Measurements from ENCODE around the gene NDUFA12. TPM values are rescaled to one million over a fixed set of nuclear protein-coding genes. Genes with fewer than 3 reads are reported as not detected.

Gene NDUFA12
- total and polyA plus RNA-seq, 2 of the 13 experiments (the other 11 are each of a cell fraction or from before 2014, with no cell fraction given), result 101 to 173 TPM

GRCh38 chr12:95003921-95004272 lies 400 bp upstream of the NDUFA12 start (continued):
- TF ChIP-seq, protein P1, sequence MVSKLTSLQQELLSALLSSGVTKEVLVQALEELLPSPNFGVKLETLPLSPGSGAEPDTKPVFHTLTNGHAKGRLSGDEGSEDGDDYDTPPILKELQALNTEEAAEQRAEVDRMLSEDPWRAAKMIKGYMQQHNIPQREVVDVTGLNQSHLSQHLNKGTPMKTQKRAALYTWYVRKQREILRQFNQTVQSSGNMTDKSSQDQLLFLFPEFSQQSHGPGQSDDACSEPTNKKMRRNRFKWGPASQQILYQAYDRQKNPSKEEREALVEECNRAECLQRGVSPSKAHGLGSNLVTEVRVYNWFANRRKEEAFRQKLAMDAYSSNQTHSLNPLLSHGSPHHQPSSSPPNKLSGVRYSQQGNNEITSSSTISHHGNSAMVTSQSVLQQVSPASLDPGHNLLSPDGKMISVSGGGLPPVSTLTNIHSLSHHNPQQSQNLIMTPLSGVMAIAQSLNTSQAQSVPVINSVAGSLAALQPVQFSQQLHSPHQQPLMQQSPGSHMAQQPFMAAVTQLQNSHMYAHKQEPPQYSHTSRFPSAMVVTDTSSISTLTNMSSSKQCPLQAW (CRISPR knock-in tag; IDR thresholded peaks at IDR 0.05), result 0 out of 2 replicates have a peak, but pooled peaks have one; percentile 12
- no peak for TF ChIP-seq ZNF256 (CRISPR knock-in tag; conservative IDR thresholded peaks at IDR 0.05)
- TF ChIP-seq KIAA2018 (CRISPR knock-in tag; IDR thresholded peaks at IDR 0.05; ENCODE audit: borderline replicate concordance), result 0 out of 2 replicates have a peak, but pooled peaks have one; percentile 8
- TF ChIP-seq ZNF790 (CRISPR knock-in tag; IDR thresholded peaks at IDR 0.05; ENCODE audit: borderline replicate concordance), result no peak; the same call in 1 of the 2 replicates
- TF ChIP-seq SAP130 (CRISPR knock-in tag; IDR thresholded peaks at IDR 0.05; ENCODE audit: low read depth), result no peak
- no peak for TF ChIP-seq ZFP37 (CRISPR knock-in tag; IDR thresholded peaks at IDR 0.05; ENCODE audit: borderline replicate concordance)
- TF ChIP-seq POGK (CRISPR knock-in tag; conservative IDR thresholded peaks at IDR 0.05), result peak; percentile 31; the same call in 1 of the 2 replicates
- TF ChIP-seq RELA (CRISPR knock-in tag; IDR thresholded peaks at IDR 0.05), result no peak
- no peak for TF ChIP-seq FOXK2 (IDR thresholded peaks at IDR 0.05)
- TF ChIP-seq ZNF570 (CRISPR knock-in tag; IDR thresholded peaks at IDR 0.05; ENCODE audit: borderline replicate concordance), result no peak
- no peak for TF ChIP-seq ZNF660 (CRISPR knock-in tag; IDR thresholded peaks at IDR 0.05; ENCODE audit: borderline replicate concordance, low read depth)
- TF ChIP-seq DDIT3 (CRISPR knock-in tag; IDR thresholded peaks at IDR 0.05), result no peak
- no peak for TF ChIP-seq THAP8 (CRISPR knock-in tag; IDR thresholded peaks at IDR 0.05; ENCODE audit: borderline replicate concordance)
- TF ChIP-seq ZNF567 (CRISPR knock-in tag; IDR thresholded peaks at IDR 0.05; ENCODE audit: borderline replicate concordance), result no peak
- TF ChIP-seq ZNF761 (CRISPR knock-in tag; conservative IDR thresholded peaks at IDR 0.05), result no peak
- TF ChIP-seq, protein P2, sequence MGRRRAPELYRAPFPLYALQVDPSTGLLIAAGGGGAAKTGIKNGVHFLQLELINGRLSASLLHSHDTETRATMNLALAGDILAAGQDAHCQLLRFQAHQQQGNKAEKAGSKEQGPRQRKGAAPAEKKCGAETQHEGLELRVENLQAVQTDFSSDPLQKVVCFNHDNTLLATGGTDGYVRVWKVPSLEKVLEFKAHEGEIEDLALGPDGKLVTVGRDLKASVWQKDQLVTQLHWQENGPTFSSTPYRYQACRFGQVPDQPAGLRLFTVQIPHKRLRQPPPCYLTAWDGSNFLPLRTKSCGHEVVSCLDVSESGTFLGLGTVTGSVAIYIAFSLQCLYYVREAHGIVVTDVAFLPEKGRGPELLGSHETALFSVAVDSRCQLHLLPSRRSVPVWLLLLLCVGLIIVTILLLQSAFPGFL (CRISPR knock-in tag; IDR thresholded peaks at IDR 0.05), result no peak
